Measurements from ENCODE around the gene TPD52L1. TPM values are rescaled to one million over a fixed set of nuclear protein-coding genes. Genes with fewer than 3 reads are reported as not detected.

Gene TPD52L1
- total and polyA plus RNA-seq, 2 donors from 2014 or later, result 69.1 to 91.1 TPM

- Histone ChIP-seq H3K9me3 (ENCODE audit: control insufficient read depth in 2 of 3, insufficient read depth in 1 of 3, low read length in 3 of 3) (no peaks in the 10 kb centered on the region), H3K4me1 (ENCODE audit: control insufficient read depth in 2 of 3, insufficient read depth in 2 of 3, low read depth in 1 of 3, low read length in 3 of 3) (no peaks in the 10 kb centered on the region), H3K4me3 (ENCODE audit: low read length in 3 of 3) (no peak overlapping the region), H3K27me3 (ENCODE audit: control insufficient read depth, insufficient read depth, low read length) (no peaks in the 10 kb centered on the region), H3K9ac (ENCODE audit: low read length in 3 of 3) (no peak overlapping the region), H3K27ac (ENCODE audit: low read depth in 2 of 2, low read length in 2 of 2) (no peak overlapping the region), H3K36me3 (ENCODE audit: control insufficient read depth in 2 of 3, insufficient read depth in 3 of 3, low read length in 3 of 3) (no peaks in the 10 kb centered on the region)
- FAIRE-seq (no peak), DNase-seq (no peak)
- intact Hi-C loops (cut with DNase I), result no loop called here
- no peak for TF ChIP-seq CTCF (IDR thresholded peaks at IDR 0.05; ENCODE audit: borderline replicate concordance, extremely low read depth, insufficient read depth)
Observed at GRCh38 chr6:125208625-125209249, 55.2 kb downstream of the TPD52L1 start.

GRCh38 chr6:125210667-125211066 is 57.1 kb downstream of the TPD52L1 start:
- intact Hi-C loops (cut with DNase I), result no loop called here
- no peaks in the 10 kb centered on the region for H3K9me3 ChIP-seq (ENCODE audit: control insufficient read depth in 2 of 3, insufficient read depth in 1 of 3, low read length in 3 of 3)
- DNase-seq (no peak), FAIRE-seq (no peak)
- H3K27me3 ChIP-seq (ENCODE audit: control insufficient read depth, insufficient read depth, low read length), result no peaks in the 10 kb centered on the region
- TF ChIP-seq CTCF (IDR thresholded peaks at IDR 0.05; ENCODE audit: borderline replicate concordance, extremely low read depth, insufficient read depth), result no peak
- no peak overlapping the region for H3K4me3 ChIP-seq (ENCODE audit: low read length in 3 of 3)
- no peak overlapping the region for H3K27ac ChIP-seq (ENCODE audit: low read depth in 2 of 2, low read length in 2 of 2)
- H3K36me3 ChIP-seq (ENCODE audit: control insufficient read depth in 2 of 3, insufficient read depth in 3 of 3, low read length in 3 of 3), result no peaks in the 10 kb centered on the region
- H3K4me1 ChIP-seq (ENCODE audit: control insufficient read depth in 2 of 3, insufficient read depth in 2 of 3, low read depth in 1 of 3, low read length in 3 of 3), result no peaks in the 10 kb centered on the region
- no peak overlapping the region for H3K9ac ChIP-seq (ENCODE audit: low read length in 3 of 3)

- no peak for DNase-seq
- no peaks in the 10 kb centered on the region for H3K9me3 ChIP-seq (ENCODE audit: control insufficient read depth in 2 of 3, insufficient read depth in 1 of 3, low read length in 3 of 3)
- no peaks in the 10 kb centered on the region for H3K27me3 ChIP-seq (ENCODE audit: control insufficient read depth, insufficient read depth, low read length)
- no peak for FAIRE-seq
- TF ChIP-seq CTCF (IDR thresholded peaks at IDR 0.05; ENCODE audit: borderline replicate concordance, extremely low read depth, insufficient read depth), result no peak
- H3K27ac ChIP-seq (ENCODE audit: low read depth in 2 of 2, low read length in 2 of 2), result no peak overlapping the region
- intact Hi-C loops (cut with DNase I), result no loop called here
- no peaks in the 10 kb centered on the region for H3K36me3 ChIP-seq (ENCODE audit: control insufficient read depth in 2 of 3, insufficient read depth in 3 of 3, low read length in 3 of 3)
- H3K9ac ChIP-seq (ENCODE audit: low read length in 3 of 3), result no peak overlapping the region
- H3K4me1 ChIP-seq (ENCODE audit: control insufficient read depth in 2 of 3, insufficient read depth in 2 of 3, low read depth in 1 of 3, low read length in 3 of 3), result no peaks in the 10 kb centered on the region
- H3K4me3 ChIP-seq (ENCODE audit: low read length in 3 of 3), result no peak overlapping the region
Observed at GRCh38 chr6:125211352-125211751, 57.8 kb downstream of the TPD52L1 start.

GRCh38 chr6:125212377-125212776 is 58.8 kb downstream of the TPD52L1 start:
- no peaks in the 10 kb centered on the region for H3K9me3 ChIP-seq (ENCODE audit: control insufficient read depth in 2 of 3, insufficient read depth in 1 of 3, low read length in 3 of 3)
- no peak overlapping the region for H3K4me3 ChIP-seq (ENCODE audit: low read length in 3 of 3)
- H3K36me3 ChIP-seq (ENCODE audit: control insufficient read depth in 2 of 3, insufficient read depth in 3 of 3, low read length in 3 of 3), result no peaks in the 10 kb centered on the region
- intact Hi-C loops (cut with DNase I), result no loop called here
- no peak for FAIRE-seq
- H3K4me1 ChIP-seq (ENCODE audit: control insufficient read depth in 2 of 3, insufficient read depth in 2 of 3, low read depth in 1 of 3, low read length in 3 of 3), result no peaks in the 10 kb centered on the region
- DNase-seq, result no peak
- H3K9ac ChIP-seq (ENCODE audit: low read length in 3 of 3), result no peak overlapping the region
- TF ChIP-seq CTCF (IDR thresholded peaks at IDR 0.05; ENCODE audit: borderline replicate concordance, extremely low read depth, insufficient read depth), result no peak
- no peaks in the 10 kb centered on the region for H3K27me3 ChIP-seq (ENCODE audit: control insufficient read depth, insufficient read depth, low read length)
- H3K27ac ChIP-seq (ENCODE audit: low read depth in 2 of 2, low read length in 2 of 2), result no peak overlapping the region
